AG10803 (cell line): Measurements from ENCODE around the gene NSUN2.

Source experiments
- DNase-seq: peaks from one replicate; pipeline ENCODE4 v3.0.0; 2010; ENCODE audit warnings: low read depth
- H3K4me3 ChIP-seq: 2 replicates; pipeline ENCODE4 v1.5.1; 2011; ENCODE audit warnings: mild to moderate bottlenecking, low read length, control low read depth
- CTCF ChIP-seq: conservative IDR thresholded peaks from 2 replicates; pipeline ENCODE4 v1.5.1; 2011; ENCODE audit warnings: mild to moderate bottlenecking, low read length, control low read depth, inconsistent platforms

The NSUN2 gene

GRCh38 chr5:6591671-6592288 lies 41.1 kb downstream of the NSUN2 start:
- no peak overlapping the region for H3K4me3 ChIP-seq
- no peak for DNase-seq
- no peak for TF ChIP-seq CTCF

- no peak for TF ChIP-seq CTCF
- H3K4me3 ChIP-seq, result no peak overlapping the region
Observed at GRCh38 chr5:6590581-6590980, 42.3 kb downstream of the NSUN2 start.

GRCh38 chr5:6587171-6587570 lies 45.7 kb downstream of the NSUN2 start:
- no peak for DNase-seq
- H3K4me3 ChIP-seq, result no peak overlapping the region
- TF ChIP-seq CTCF, result no peak

More at GRCh38 chr5:6590581-6590980, 42.3 kb downstream of the NSUN2 start:
- DNase-seq, result no peak

GRCh38 chr5:6586647-6587042 lies 46.2 kb downstream of the NSUN2 start:
- no peak for DNase-seq
- no peak for TF ChIP-seq CTCF
- no peak overlapping the region for H3K4me3 ChIP-seq

- TF ChIP-seq CTCF, result no peak
- DNase-seq, result no peak
- no peak overlapping the region for H3K4me3 ChIP-seq
Observed at GRCh38 chr5:6585939-6586646, 46.8 kb downstream of the NSUN2 start.

- DNase-seq, result no peak
- H3K4me3 ChIP-seq, result no peak overlapping the region
- TF ChIP-seq CTCF, result no peak
Observed at GRCh38 chr5:6585168-6585567, 47.7 kb downstream of the NSUN2 start.

- no peak for DNase-seq
- no peak for TF ChIP-seq CTCF
- H3K4me3 ChIP-seq, result no peak overlapping the region
Observed at GRCh38 chr5:6584727-6585126, 48.1 kb downstream of the NSUN2 start.
